Motor neuron (in vitro differentiated cells): ENCODE results near the gene ZBTB8A. TPM values are rescaled to one million over a fixed set of nuclear protein-coding genes. Genes with fewer than 3 reads are reported as not detected.
"Not testable (repeated sequence)": the region's sequence is repeated elsewhere in the genome, so short reads cannot be mapped to it uniquely, and the experiment has no call there.

Source experiments
- ATAC-seq, 8 experiments: fragments of 200-7000 bp; cut with Tn5 transposase; replicated peaks in 6 of 8; 2 replicates each; pipeline ENCODE4 v1.8.0; 2021; ENCODE audit warnings: mild to moderate bottlenecking in 8 of 8, moderate library complexity in 8 of 8
- H3K27ac ChIP-seq, 2 donors: fragments of 250-450 bp; sonication (Bioruptor Pico); 2 replicates each; pipeline ENCODE4 v1.9.0; 2021; ENCODE audit warnings: antibody characterized with exemption in 2 of 2, mild to moderate bottlenecking in 2 of 2, moderate library complexity in 1 of 2
- H3K4me1 ChIP-seq, 2 donors: fragments of 250-450 bp; sonication (Bioruptor Pico); replicated peaks in 1 of 2; 2 replicates each; pipeline ENCODE4 v1.6.1; 2021; ENCODE audit warnings: antibody characterized with exemption in 2 of 2, mild to moderate bottlenecking in 2 of 2, moderate library complexity in 1 of 2
- H3K4me3 ChIP-seq, 5 donors: fragments of 250-450 bp; sonication (Bioruptor Pico); 2 replicates each; pipeline ENCODE4 v1.9.0; 2021; ENCODE audit warnings: antibody characterized with exemption in 5 of 5, mild to moderate bottlenecking in 5 of 5, moderate library complexity in 4 of 5
- WGBS, 10 experiments: fragments of 450-650 bp; shearing (Covaris generic); methylation state at CpG; one replicate each; pipeline ENCODE4 v1.0.0; 2022; 5-methylcytosine and 5-hydroxymethylcytosine counted together
- in situ Hi-C, 9 experiments: fragments of 400-800 bp; cut with MboI; loops; one replicate each; pipeline ENCODE4 v1.15.0; 2021; ENCODE audit warnings: low sequenced_read_pairs in 9 of 9, low pct_unique_long_range_greater_than_20kb in 2 of 9; ENCODE audit not compliant: unreplicated experiment in 9 of 9
- total RNA-seq, 8 experiments: library from RNA; unstranded; fragments of 300-600 nt; gene quantifications; 2 replicates each; pipeline versions ENCODE4 v1.2.3 to v1.2.4, GENCODE V29; 2022

The ZBTB8A gene
- total RNA-seq, 8 experiments from 2014 or later = 1.5 to 18.2 (median 14.3) TPM

- Histone ChIP-seq H3K27ac (no peak overlapping the region), H3K4me3 (peak overlapping the region in 2 of 5 donors; percentile 61 to 98), H3K4me1 (peaks cover 3 to 6% of the 10 kb centered on the region in 2 donors)
- no peak for ATAC-seq
- in situ Hi-C loops = no loop called here
- WGBS, 10 experiments = 88 to 100% (median 100%) methylated on average over 1 to 2 of the region's 2 CpGs; no CpG with 5 or more reads in 1 of the 10 experiments
These were observed 1.9 kb downstream of the ZBTB8A start for GRCh38 chr1:32541064-32541566.

GRCh38 chr1:32546611-32547010, 7.4 kb downstream of the ZBTB8A start:
- in situ Hi-C loops = no loop called here
- Histone ChIP-seq H3K4me1 (no peaks in the 10 kb centered on the region), H3K27ac (no peak overlapping the region), H3K4me3 (no peak overlapping the region)
- no peak for ATAC-seq
- 76 to 100% (median 92%) methylated on average over 1 to 4 of the region's 4 CpGs; no CpG with 5 or more reads in 1 of the 10 experiments for WGBS, 10 experiments

- no peak for ATAC-seq
- no peak overlapping the region for H3K27ac ChIP-seq
- in situ Hi-C loops = no loop called here
These were observed 10.4 kb downstream of the ZBTB8A start for GRCh38 chr1:32549616-32550015.

GRCh38 chr1:32554288-32554687, 15.1 kb downstream of the ZBTB8A start:
- in situ Hi-C loops = no loop called here
- Histone ChIP-seq H3K4me3 (no peak overlapping the region), H3K27ac (no peak overlapping the region), H3K4me1 (no peaks in the 10 kb centered on the region)
- WGBS, 10 experiments = 83 to 100% (median 91%) methylated on average over 1 to 3 of the region's 3 CpGs
- no peak for ATAC-seq

More at GRCh38 chr1:32549616-32550015, 10.4 kb downstream of the ZBTB8A start:
- Histone ChIP-seq H3K4me1 (no peaks in the 10 kb centered on the region), H3K4me3 (no peak overlapping the region)
- 13 to 97% (median 81%) methylated on average over 1 to 3 of the region's 3 CpGs; no CpG with 5 or more reads in 3 of the 10 experiments for WGBS, 10 experiments

- H3K4me1 ChIP-seq, ATAC-seq, H3K27ac ChIP-seq, in situ Hi-C loops, H3K4me3 ChIP-seq: not testable (repeated sequence)
- 80 to 100% (median 98%) methylated on average over 1 to 5 of the region's 5 CpGs; no CpG with 5 or more reads in 3 of the 10 experiments for WGBS, 10 experiments
These were observed 17.8 kb downstream of the ZBTB8A start for GRCh38 chr1:32557035-32557434.

GRCh38 chr1:32557812-32558211, 18.6 kb downstream of the ZBTB8A start:
- Histone ChIP-seq H3K4me1 (no peaks in the 10 kb centered on the region), H3K27ac (no peak overlapping the region), H3K4me3 (no peak overlapping the region)
- in situ Hi-C loops = no loop called here
- 57 to 100% (median 86%) methylated on average over 1 of the region's 1 CpG; no CpG with 5 or more reads in 3 of the 10 experiments for WGBS, 10 experiments
- no peak for ATAC-seq

- H3K4me3 ChIP-seq = no peak overlapping the region
- no peak overlapping the region for H3K27ac ChIP-seq
- no peaks in the 10 kb centered on the region for H3K4me1 ChIP-seq
- in situ Hi-C loops = no loop called here
- WGBS, 10 experiments = 31 to 92% (median 56%) methylated on average over 1 to 2 of the region's 2 CpGs; no CpG with 5 or more reads in 1 of the 10 experiments
- ATAC-seq = no peak
These were observed 29.7 kb downstream of the ZBTB8A start for GRCh38 chr1:32568929-32569328.

- Histone ChIP-seq H3K4me3 (no peak overlapping the region), H3K27ac (no peak overlapping the region), H3K4me1 (no peaks in the 10 kb centered on the region)
- ATAC-seq = no peak
- WGBS, 10 experiments = 18 to 96% (median 88%) methylated on average over 1 to 9 of the region's 10 CpGs; no CpG with 5 or more reads in 1 of the 10 experiments
- in situ Hi-C loops = no loop called here
These were observed 41.3 kb downstream of the ZBTB8A start for GRCh38 chr1:32580348-32581017.

- no peak overlapping the region for H3K27ac ChIP-seq
- in situ Hi-C loops = no loop called here
- ATAC-seq = no peak
- H3K4me1 ChIP-seq = no peaks in the 10 kb centered on the region
- H3K4me3 ChIP-seq = no peak overlapping the region
- 87 to 100% (median 98%) methylated on average over 3 to 9 of the region's 9 CpGs; no CpG with 5 or more reads in 1 of the 10 experiments for WGBS, 10 experiments
These were observed 53.7 kb downstream of the ZBTB8A start for GRCh38 chr1:32592943-32593342.

GRCh38 chr1:32600034-32600433, 60.8 kb downstream of the ZBTB8A start:
- Histone ChIP-seq H3K4me3 (no peak overlapping the region), H3K27ac (no peak overlapping the region), H3K4me1 (no peaks in the 10 kb centered on the region)
- in situ Hi-C loops = no loop called here
- WGBS, 10 experiments = 20 to 100% (median 88%) methylated on average over 1 to 2 of the region's 2 CpGs; no CpG with 5 or more reads in 3 of the 10 experiments
- no peak for ATAC-seq

GRCh38 chr1:32605711-32606424, 66.6 kb downstream of the ZBTB8A start:
- WGBS, 10 experiments = 71 to 100% (median 97%) methylated on average over 1 to 11 of the region's 17 CpGs; no CpG with 5 or more reads in 2 of the 10 experiments
- no peak overlapping the region for H3K4me3 ChIP-seq
- no peaks in the 10 kb centered on the region for H3K4me1 ChIP-seq
- in situ Hi-C loops = no loop called here
- no peak overlapping the region for H3K27ac ChIP-seq
- peak in 3 of 8 experiments; percentile 14 to 26 (median 26) for ATAC-seq

GRCh38 chr1:32606565-32607371, 67.5 kb downstream of the ZBTB8A start:
- Histone ChIP-seq H3K4me3 (no peak overlapping the region), H3K4me1 (no peaks in the 10 kb centered on the region), H3K27ac (no peak overlapping the region)
- peak in 3 of 8 experiments; percentile 7 to 12 (median 11) for ATAC-seq
- 80 to 100% (median 97%) methylated on average over 2 to 7 of the region's 11 CpGs; no CpG with 5 or more reads in 5 of the 10 experiments for WGBS, 10 experiments
- in situ Hi-C loops = no loop called here
